H9 (cell line): ENCODE measurements around the gene TRIO. TPM values are rescaled to one million over a fixed set of nuclear protein-coding genes. Genes with fewer than 3 reads are reported as not detected.

ENCODE experiments used
- DNase-seq: peaks from one replicate; pipeline ENCODE4 v3.0.0-alpha.2; 2017
- H2AFZ ChIP-seq: one replicate; pipeline ENCODE4 v1.6.1; 2013; ENCODE audit warnings: mild to moderate bottlenecking, low read length, control low read depth, moderate library complexity
- H2AK5ac ChIP-seq: 2 replicates; pipeline ENCODE4 v1.6.1; 2013; ENCODE audit warnings: low read length, control low read depth, mixed read lengths; ENCODE audit not compliant: insufficient read length
- H2BK120ac ChIP-seq: one replicate; pipeline ENCODE4 v1.6.1; 2013; ENCODE audit warnings: low read depth, mild to moderate bottlenecking, low read length, control low read depth, inconsistent platforms; ENCODE audit not compliant: poor library complexity, severe bottlenecking
- H2BK12ac ChIP-seq: 2 replicates; pipeline ENCODE4 v1.6.1; 2013; ENCODE audit warnings: low read length, control low read depth, mixed read lengths, low read depth; ENCODE audit not compliant: insufficient read length
- H2BK15ac ChIP-seq: 2 replicates; pipeline ENCODE4 v1.6.1; 2013; ENCODE audit warnings: low read depth, low read length, control low read depth
- H2BK20ac ChIP-seq: one replicate; pipeline ENCODE4 v1.6.1; 2013; ENCODE audit warnings: low read depth, mild to moderate bottlenecking, low read length, control low read depth, inconsistent platforms; ENCODE audit not compliant: poor library complexity, severe bottlenecking
- H2BK5ac ChIP-seq: 2 replicates; pipeline ENCODE4 v1.6.1; 2013; ENCODE audit warnings: low read length, control low read depth, mixed read lengths; ENCODE audit not compliant: insufficient read length
- H3K14ac ChIP-seq: 2 replicates; pipeline ENCODE4 v1.6.1; 2013; ENCODE audit warnings: low read length, control low read depth; ENCODE audit not compliant: insufficient read depth
- H3K18ac ChIP-seq: 2 replicates; pipeline ENCODE4 v1.6.1; 2013; ENCODE audit warnings: low read depth, mild to moderate bottlenecking, mixed read lengths, low read length, control low read depth; ENCODE audit not compliant: insufficient read length
- H3K23ac ChIP-seq: 2 replicates; pipeline ENCODE4 v1.6.1; 2013; ENCODE audit warnings: low read length, control low read depth, mixed read lengths, low read depth; ENCODE audit not compliant: insufficient read length
- H3K23me2 ChIP-seq: 2 replicates; pipeline ENCODE4 v1.6.1; 2013; ENCODE audit warnings: low read depth, mild to moderate bottlenecking, mixed read lengths, low read length, control low read depth; ENCODE audit not compliant: insufficient read length, poor library complexity, severe bottlenecking
- H3K27ac ChIP-seq: 2 replicates; pipeline ENCODE4 v1.5.1; 2013; ENCODE audit warnings: low read length, control low read depth, mixed read lengths, low read depth; ENCODE audit not compliant: insufficient read length
- H3K27me3 ChIP-seq: 2 replicates; pipeline ENCODE4 v1.6.1; 2013; ENCODE audit warnings: low read length, control low read depth, inconsistent platforms; ENCODE audit not compliant: insufficient read depth
- H3K4ac ChIP-seq: 2 replicates; pipeline ENCODE4 v1.6.1; 2013; ENCODE audit warnings: low read depth, mild to moderate bottlenecking, control low read depth, inconsistent platforms, low read length, moderate library complexity
- H3K4me1 ChIP-seq: 2 replicates; pipeline ENCODE4 v1.6.1; 2013; ENCODE audit warnings: low read length, control low read depth, inconsistent platforms; ENCODE audit not compliant: insufficient read depth
- H3K4me2 ChIP-seq: 2 replicates; pipeline ENCODE4 v1.6.1; 2013; ENCODE audit warnings: low read length, control low read depth, mixed read lengths; ENCODE audit not compliant: insufficient read length, insufficient read depth
- H3K56ac ChIP-seq: 2 replicates; pipeline ENCODE4 v1.6.1; 2013; ENCODE audit warnings: low read depth, mild to moderate bottlenecking, mixed read lengths, low read length, control low read depth; ENCODE audit not compliant: insufficient read length
- H3K79me1 ChIP-seq: 2 replicates; pipeline ENCODE4 v1.6.1; 2013; ENCODE audit warnings: low read depth, mild to moderate bottlenecking, moderate library complexity, low read length, control low read depth, inconsistent platforms; ENCODE audit not compliant: insufficient read depth, poor library complexity, severe bottlenecking
- H3K79me2 ChIP-seq: 2 replicates; pipeline ENCODE4 v1.6.1; 2013; ENCODE audit warnings: low read length, control low read depth, inconsistent platforms; ENCODE audit not compliant: insufficient read depth
- H3K9ac ChIP-seq: 2 replicates; pipeline ENCODE4 v1.6.1; 2013; ENCODE audit warnings: low read length, control low read depth, mixed read lengths; ENCODE audit not compliant: insufficient read length; ENCODE audit errors: extremely low read depth
- H3K9me3 ChIP-seq: one replicate; pipeline ENCODE4 v1.6.1; 2013; ENCODE audit warnings: low read depth, low read length, inconsistent platforms; ENCODE audit not compliant: control insufficient read depth
- H3T11ph ChIP-seq: one replicate; pipeline ENCODE4 v1.6.1; 2013; ENCODE audit warnings: mild to moderate bottlenecking, low read length, control low read depth, inconsistent platforms
- H4K20me1 ChIP-seq: one replicate; pipeline ENCODE4 v1.6.1; 2013; ENCODE audit not compliant: control insufficient read depth, insufficient read length, insufficient read depth
- H4K5ac ChIP-seq: 2 replicates; pipeline ENCODE4 v1.6.1; 2013; ENCODE audit warnings: low read depth, mild to moderate bottlenecking, mixed read lengths, low read length, control low read depth; ENCODE audit not compliant: insufficient read length
- H4K8ac ChIP-seq: replicated peaks from 2 replicates; pipeline ENCODE4 v1.6.1; 2013; ENCODE audit warnings: low read length, control low read depth, mixed read lengths, low read depth; ENCODE audit not compliant: insufficient read length
- H4K91ac ChIP-seq: 2 replicates; pipeline ENCODE4 v1.6.1; 2013; ENCODE audit warnings: low read depth, mild to moderate bottlenecking, moderate library complexity, mixed read lengths, low read length, control low read depth; ENCODE audit not compliant: insufficient read length
- H3K27ac Mint-ChIP-seq, 3 experiments: 2 replicates in 2 of 3; 3 replicates in 1 of 3; pipeline ENCODE4 v1.8.0; 2020 to 2021; ENCODE audit warnings: mixed read lengths in 3 of 3, mild to moderate bottlenecking in 1 of 3, moderate library complexity in 1 of 3
- H3K27me3 Mint-ChIP-seq: 2 replicates; pipeline ENCODE4 v1.8.0; 2021; ENCODE audit warnings: low read depth, mild to moderate bottlenecking, moderate library complexity, mixed read lengths
- H3K36me3 Mint-ChIP-seq, 3 experiments: 2 replicates in 2 of 3; 3 replicates in 1 of 3; pipeline ENCODE4 v1.8.0; 2020 to 2021; ENCODE audit warnings: low read depth in 3 of 3, mixed read lengths in 3 of 3; ENCODE audit not compliant: insufficient read depth in 1 of 3
- H3K4me1 Mint-ChIP-seq, 2 experiments: 2 replicates each; pipeline ENCODE4 v1.8.0; 2020; ENCODE audit warnings: mixed read lengths in 2 of 2
- H3K4me3 Mint-ChIP-seq, 2 experiments: 2 replicates in 1 of 2; 3 replicates in 1 of 2; pipeline ENCODE4 v1.8.0; 2020 to 2021; ENCODE audit warnings: mild to moderate bottlenecking in 2 of 2, mixed read lengths in 2 of 2, moderate library complexity in 1 of 2
- H3K9me3 Mint-ChIP-seq, 2 experiments: 2 replicates in 1 of 2; 3 replicates in 1 of 2; pipeline ENCODE4 v1.8.0; 2020; ENCODE audit warnings: mild to moderate bottlenecking in 2 of 2, mixed read lengths in 2 of 2, moderate library complexity in 1 of 2
- CTCF ChIP-seq: fragments of 200-600 bp; sonication (generic); conservative IDR thresholded peaks from 3 replicates; pipeline ENCODE4 v1.8.0; 2021; ENCODE audit warnings: antibody characterized with exemption, mild to moderate bottlenecking
- WGBS: extraction: QIAGEN DNeasy Blood & Tissue Kit; methylation state at CpG from one replicate; pipeline ENCODE4 v1.1.7; 2013; ENCODE audit warnings: missing lambda C conversion rate, low lambda C conversion rate, mixed read lengths; ENCODE audit not compliant: insufficient read length; ENCODE audit errors: extremely low coverage; 5-methylcytosine and 5-hydroxymethylcytosine counted together
- total RNA-seq: library from RNA; stranded (reverse); gene quantifications from 2 replicates; pipeline ENCODE4 v1.2.1, GENCODE V29; 2021

The TRIO gene
- total RNA-seq, 1 experiment from 2014 or later = 87.8 TPM

GRCh38 chr5:14276380-14276779, 133.2 kb downstream of the TRIO start:
- peaks cover 7% of the 10 kb centered on the region; the same call in 1 of the 2 replicates for H3K4me1 ChIP-seq
- no peak overlapping the region for H3K56ac ChIP-seq
- H3K79me2 ChIP-seq = no peaks in the 10 kb centered on the region; the same call in 1 of the 2 replicates
- H3K4me2 ChIP-seq = no peak overlapping the region
- H3K18ac ChIP-seq = no peak overlapping the region
- H4K5ac ChIP-seq = no peak overlapping the region
- peaks cover 9 to 12% (median 11%) of the 10 kb centered on the region in 3 experiments; a peak in 4 of 7 replicates for H3K36me3 Mint-ChIP-seq
- H3K4me3 Mint-ChIP-seq = no peak overlapping the region
- H3K9me3 Mint-ChIP-seq = no peaks in the 10 kb centered on the region
- WGBS = no CpG with 5 or more reads among the region's 9 CpGs
- H2BK15ac ChIP-seq = no peak overlapping the region
- no peaks in the 10 kb centered on the region for H3K23me2 ChIP-seq
- H4K20me1 ChIP-seq = no peaks in the 10 kb centered on the region
- peaks cover 24 to 25% of the 10 kb centered on the region in 2 experiments for H3K4me1 Mint-ChIP-seq
- no peak overlapping the region for H2BK20ac ChIP-seq
- no peak overlapping the region for H2AFZ ChIP-seq
- H3K9me3 ChIP-seq = no peaks in the 10 kb centered on the region
- H3K27ac ChIP-seq = no peak overlapping the region
- DNase-seq = no peak
- H3K27me3 ChIP-seq = no peaks in the 10 kb centered on the region
- H2AK5ac ChIP-seq = no peak overlapping the region
- no peak overlapping the region for H3K14ac ChIP-seq
- no peak overlapping the region for H2BK120ac ChIP-seq
- no peak overlapping the region for H3T11ph ChIP-seq
- H3K27me3 Mint-ChIP-seq = no peaks in the 10 kb centered on the region
- H3K27ac Mint-ChIP-seq = peak overlapping the region; percentile 36 to 68 (median 40)
- H4K8ac ChIP-seq = no peak overlapping the region
- no peaks in the 10 kb centered on the region for H3K79me1 ChIP-seq
- no peak for TF ChIP-seq CTCF
- no peak overlapping the region for H3K23ac ChIP-seq
- H4K91ac ChIP-seq = no peak overlapping the region
- H2BK5ac ChIP-seq = no peak overlapping the region
- H3K9ac ChIP-seq = no peak overlapping the region
- no peak overlapping the region for H3K4ac ChIP-seq
- H2BK12ac ChIP-seq = no peak overlapping the region
